H1 (cell line): ENCODE data around the gene RHO. TPM values are rescaled to one million over a fixed set of nuclear protein-coding genes. Genes with fewer than 3 reads are reported as not detected.

Experiments
- POLR2A ChIP-seq, 2 experiments: IDR thresholded peaks; 1 replicate in 1 of 2; 2 replicates in 1 of 2; pipeline ENCODE4 v1.6.1; 2011; ENCODE audit warnings: low read depth in 2 of 2, low read length in 2 of 2, mild to moderate bottlenecking in 2 of 2; ENCODE audit errors: control extremely low read depth in 1 of 2
- polyA plus RNA-seq, 7 experiments: library from polyadenylated mRNA; depleted of rRNA in 3 of 7; stranded (reverse) in 5 of 7; unstranded in 2 of 7; fragments of >200 nt in 5 of 7; fragments of 200-250 nt in 2 of 7; gene quantifications; 1 replicate in 5 of 7; 2 replicates in 1 of 7; 4 replicates in 1 of 7; pipeline versions ENCODE4 v1.2.1 to v1.2.3, GENCODE V29; 2011 to 2013; ENCODE audit warnings: missing spikeins in 2 of 7, mixed read lengths in 2 of 7
- total RNA-seq: library from RNA; stranded (reverse); fragmentation: NEBNext Ultra II Directional; extraction: Animal tissue kit (Norgen Biotek cat#: 25700); gene quantifications from 2 replicates; pipeline ENCODE4 v1.2.1, GENCODE V29; 2021
- TF ChIP-seq, protein P1 (sequence below): fragments of 300-600 bp; sonication (generic); IDR thresholded peaks from 2 replicates; pipeline ENCODE4 v1.7.1; 2012; ENCODE audit warnings: low read length, moderate library complexity, mild to moderate bottlenecking, inconsistent platforms; ENCODE audit not compliant: insufficient replicate concordance
- TF ChIP-seq, protein P2 (sequence below): IDR thresholded peaks from 2 replicates; pipeline ENCODE4 v1.6.1; 2011; ENCODE audit warnings: low read depth, mild to moderate bottlenecking, low read length; ENCODE audit not compliant: insufficient read depth

Gene RHO
- total and polyA plus RNA-seq, 2 of the 8 experiments (the other 6 are each of a cell fraction or from before 2014, with no cell fraction given) = not detected

DNA sequence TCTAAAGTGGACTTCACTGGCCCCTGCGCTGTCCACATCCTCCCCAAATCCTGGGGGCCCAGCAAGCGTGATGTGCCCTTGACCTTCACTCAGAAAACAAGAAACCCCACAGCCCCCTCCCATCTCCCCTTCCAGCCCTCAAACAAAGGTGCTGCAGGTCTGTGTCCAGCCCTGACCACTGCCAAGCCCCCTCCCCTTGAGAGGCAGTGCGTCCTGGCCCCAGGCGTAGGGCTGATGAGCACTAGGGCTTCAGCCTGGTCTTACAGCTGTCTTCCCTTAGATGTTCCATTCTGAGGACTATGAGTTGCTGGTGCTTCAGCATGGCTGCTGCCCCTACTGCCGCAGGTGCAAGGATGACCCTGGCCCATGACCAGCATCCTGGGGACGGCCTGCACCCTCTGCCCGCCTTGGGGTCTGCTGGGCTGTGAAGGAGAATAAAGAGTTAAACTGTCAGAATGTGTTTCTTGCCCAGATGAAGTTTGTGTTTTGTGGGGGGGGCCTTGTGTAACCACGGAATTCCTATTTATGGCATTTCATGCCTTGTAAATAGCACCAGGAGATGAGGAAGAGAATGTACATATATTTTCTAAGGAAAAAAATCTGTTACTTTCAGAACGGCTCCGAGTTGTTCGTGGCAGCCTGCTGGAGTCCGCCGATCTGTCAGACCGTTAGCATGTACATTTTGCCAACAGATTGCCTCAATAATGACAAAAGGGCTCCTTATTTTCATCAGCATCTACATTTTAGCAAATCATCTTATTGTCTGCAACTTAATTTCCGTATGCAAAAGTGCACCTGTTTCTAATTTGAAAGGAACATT, 8.3 kb upstream of the RHO start (continued):
- TF ChIP-seq, protein P1, sequence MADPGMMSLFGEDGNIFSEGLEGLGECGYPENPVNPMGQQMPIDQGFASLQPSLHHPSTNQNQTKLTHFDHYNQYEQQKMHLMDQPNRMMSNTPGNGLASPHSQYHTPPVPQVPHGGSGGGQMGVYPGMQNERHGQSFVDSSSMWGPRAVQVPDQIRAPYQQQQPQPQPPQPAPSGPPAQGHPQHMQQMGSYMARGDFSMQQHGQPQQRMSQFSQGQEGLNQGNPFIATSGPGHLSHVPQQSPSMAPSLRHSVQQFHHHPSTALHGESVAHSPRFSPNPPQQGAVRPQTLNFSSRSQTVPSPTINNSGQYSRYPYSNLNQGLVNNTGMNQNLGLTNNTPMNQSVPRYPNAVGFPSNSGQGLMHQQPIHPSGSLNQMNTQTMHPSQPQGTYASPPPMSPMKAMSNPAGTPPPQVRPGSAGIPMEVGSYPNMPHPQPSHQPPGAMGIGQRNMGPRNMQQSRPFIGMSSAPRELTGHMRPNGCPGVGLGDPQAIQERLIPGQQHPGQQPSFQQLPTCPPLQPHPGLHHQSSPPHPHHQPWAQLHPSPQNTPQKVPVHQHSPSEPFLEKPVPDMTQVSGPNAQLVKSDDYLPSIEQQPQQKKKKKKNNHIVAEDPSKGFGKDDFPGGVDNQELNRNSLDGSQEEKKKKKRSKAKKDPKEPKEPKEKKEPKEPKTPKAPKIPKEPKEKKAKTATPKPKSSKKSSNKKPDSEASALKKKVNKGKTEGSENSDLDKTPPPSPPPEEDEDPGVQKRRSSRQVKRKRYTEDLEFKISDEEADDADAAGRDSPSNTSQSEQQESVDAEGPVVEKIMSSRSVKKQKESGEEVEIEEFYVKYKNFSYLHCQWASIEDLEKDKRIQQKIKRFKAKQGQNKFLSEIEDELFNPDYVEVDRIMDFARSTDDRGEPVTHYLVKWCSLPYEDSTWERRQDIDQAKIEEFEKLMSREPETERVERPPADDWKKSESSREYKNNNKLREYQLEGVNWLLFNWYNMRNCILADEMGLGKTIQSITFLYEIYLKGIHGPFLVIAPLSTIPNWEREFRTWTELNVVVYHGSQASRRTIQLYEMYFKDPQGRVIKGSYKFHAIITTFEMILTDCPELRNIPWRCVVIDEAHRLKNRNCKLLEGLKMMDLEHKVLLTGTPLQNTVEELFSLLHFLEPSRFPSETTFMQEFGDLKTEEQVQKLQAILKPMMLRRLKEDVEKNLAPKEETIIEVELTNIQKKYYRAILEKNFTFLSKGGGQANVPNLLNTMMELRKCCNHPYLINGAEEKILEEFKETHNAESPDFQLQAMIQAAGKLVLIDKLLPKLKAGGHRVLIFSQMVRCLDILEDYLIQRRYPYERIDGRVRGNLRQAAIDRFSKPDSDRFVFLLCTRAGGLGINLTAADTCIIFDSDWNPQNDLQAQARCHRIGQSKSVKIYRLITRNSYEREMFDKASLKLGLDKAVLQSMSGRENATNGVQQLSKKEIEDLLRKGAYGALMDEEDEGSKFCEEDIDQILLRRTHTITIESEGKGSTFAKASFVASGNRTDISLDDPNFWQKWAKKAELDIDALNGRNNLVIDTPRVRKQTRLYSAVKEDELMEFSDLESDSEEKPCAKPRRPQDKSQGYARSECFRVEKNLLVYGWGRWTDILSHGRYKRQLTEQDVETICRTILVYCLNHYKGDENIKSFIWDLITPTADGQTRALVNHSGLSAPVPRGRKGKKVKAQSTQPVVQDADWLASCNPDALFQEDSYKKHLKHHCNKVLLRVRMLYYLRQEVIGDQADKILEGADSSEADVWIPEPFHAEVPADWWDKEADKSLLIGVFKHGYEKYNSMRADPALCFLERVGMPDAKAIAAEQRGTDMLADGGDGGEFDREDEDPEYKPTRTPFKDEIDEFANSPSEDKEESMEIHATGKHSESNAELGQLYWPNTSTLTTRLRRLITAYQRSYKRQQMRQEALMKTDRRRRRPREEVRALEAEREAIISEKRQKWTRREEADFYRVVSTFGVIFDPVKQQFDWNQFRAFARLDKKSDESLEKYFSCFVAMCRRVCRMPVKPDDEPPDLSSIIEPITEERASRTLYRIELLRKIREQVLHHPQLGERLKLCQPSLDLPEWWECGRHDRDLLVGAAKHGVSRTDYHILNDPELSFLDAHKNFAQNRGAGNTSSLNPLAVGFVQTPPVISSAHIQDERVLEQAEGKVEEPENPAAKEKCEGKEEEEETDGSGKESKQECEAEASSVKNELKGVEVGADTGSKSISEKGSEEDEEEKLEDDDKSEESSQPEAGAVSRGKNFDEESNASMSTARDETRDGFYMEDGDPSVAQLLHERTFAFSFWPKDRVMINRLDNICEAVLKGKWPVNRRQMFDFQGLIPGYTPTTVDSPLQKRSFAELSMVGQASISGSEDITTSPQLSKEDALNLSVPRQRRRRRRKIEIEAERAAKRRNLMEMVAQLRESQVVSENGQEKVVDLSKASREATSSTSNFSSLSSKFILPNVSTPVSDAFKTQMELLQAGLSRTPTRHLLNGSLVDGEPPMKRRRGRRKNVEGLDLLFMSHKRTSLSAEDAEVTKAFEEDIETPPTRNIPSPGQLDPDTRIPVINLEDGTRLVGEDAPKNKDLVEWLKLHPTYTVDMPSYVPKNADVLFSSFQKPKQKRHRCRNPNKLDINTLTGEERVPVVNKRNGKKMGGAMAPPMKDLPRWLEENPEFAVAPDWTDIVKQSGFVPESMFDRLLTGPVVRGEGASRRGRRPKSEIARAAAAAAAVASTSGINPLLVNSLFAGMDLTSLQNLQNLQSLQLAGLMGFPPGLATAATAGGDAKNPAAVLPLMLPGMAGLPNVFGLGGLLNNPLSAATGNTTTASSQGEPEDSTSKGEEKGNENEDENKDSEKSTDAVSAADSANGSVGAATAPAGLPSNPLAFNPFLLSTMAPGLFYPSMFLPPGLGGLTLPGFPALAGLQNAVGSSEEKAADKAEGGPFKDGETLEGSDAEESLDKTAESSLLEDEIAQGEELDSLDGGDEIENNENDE = no peak
- TF ChIP-seq, protein P2, sequence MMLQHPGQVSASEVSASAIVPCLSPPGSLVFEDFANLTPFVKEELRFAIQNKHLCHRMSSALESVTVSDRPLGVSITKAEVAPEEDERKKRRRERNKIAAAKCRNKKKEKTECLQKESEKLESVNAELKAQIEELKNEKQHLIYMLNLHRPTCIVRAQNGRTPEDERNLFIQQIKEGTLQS = no peak
- TF ChIP-seq POLR2A (IDR thresholded peaks at IDR 0.05; ENCODE audit: control extremely low read depth in 1 of 2, low read depth in 2 of 2, low read length in 2 of 2) = no peak
